NCI-H1092 treated with DMSO at 0.1 percent for 48 hours (cell line): ENCODE measurements around the gene RUFY4.
"Not testable (repeated sequence)": the region's sequence is repeated elsewhere in the genome, so short reads cannot be mapped to it uniquely, and the experiment has no call there.

Source experiments
- DNase-seq: peaks from one replicate; lab custom pipeline; 2025; lab: John Stamatoyannopoulos, UW

Gene RUFY4

DNA sequence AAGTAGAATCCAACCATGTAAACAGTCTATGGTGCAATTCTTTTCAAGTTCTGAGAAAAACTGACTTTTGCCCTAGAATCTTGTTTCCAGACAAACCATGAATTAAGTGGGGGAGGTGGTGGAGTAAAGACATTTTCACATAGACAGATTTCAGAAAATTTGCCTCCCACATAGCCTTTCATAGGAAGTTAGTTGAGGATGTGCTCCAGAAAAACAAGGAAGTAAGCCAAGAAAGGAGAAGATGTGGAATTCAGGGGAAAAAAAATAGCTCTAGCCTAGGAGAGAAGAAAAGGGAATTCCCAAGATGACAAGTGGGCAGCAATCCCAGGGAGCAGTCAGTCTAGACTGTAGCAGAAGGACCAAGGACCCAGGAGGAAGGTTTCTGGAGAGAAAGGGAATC is 17.4 kb downstream of the RUFY4 start:
- DNase-seq: no peak

DNA sequence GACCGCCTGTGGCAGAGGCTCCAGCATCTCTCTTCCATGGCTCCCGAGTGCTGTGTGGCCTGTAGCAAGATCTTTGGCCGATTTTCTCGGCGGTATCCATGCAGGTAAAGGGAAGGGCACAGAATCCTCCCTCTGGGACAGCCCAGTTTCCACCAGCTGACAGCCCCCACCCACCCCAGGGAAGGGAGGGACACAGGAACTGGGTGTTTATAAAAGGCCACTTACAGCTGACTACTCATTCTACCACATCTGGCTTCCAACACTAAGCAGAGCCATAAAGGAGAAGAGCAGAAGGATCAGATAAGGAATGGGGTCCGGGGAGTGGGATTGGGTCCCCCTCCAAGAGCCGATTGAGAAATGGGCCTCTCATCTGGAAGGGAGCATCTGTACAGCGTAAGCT is 20.2 kb downstream of the RUFY4 start:
- DNase-seq: no peak

DNA sequence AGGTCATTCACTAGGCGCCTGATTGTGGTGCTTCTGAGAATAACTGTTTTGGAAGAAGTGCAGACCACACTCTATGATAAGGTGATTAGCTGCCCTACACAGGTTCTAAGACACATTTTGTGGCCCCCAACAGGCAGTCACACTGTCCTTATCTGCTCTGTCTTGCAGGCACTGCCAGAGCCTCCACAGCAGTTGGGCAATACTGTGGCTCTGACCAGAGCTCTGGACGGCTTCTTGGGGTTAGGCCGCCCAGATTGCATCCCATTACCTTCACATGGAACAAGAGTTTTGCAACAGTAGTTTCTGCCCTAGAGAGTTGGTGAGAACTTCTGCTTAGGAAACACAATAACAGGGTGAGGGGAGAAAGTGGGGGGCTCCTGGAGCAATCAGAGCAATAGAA is 22.7 kb downstream of the RUFY4 start:
- no peak for DNase-seq

DNA sequence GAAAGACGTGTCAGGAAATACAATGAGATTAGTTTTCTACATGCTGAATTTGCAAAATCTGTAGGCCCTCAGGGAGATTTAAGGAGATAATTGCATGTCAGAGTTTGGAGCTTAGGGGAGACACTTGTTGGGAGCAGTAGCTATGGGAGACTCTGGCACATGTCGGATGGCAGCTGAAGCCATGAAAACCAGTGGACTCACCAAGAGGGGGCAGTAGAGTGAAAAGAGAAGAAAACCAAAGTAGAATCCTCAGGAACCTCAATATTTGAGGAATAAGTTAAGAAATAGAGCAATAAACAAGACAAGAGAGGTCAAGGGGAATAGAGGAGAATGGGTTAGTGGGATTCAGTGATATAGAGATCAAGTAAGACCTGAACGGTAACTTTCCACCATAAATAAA is 24.8 kb downstream of the RUFY4 start:
- DNase-seq: no peak

DNA sequence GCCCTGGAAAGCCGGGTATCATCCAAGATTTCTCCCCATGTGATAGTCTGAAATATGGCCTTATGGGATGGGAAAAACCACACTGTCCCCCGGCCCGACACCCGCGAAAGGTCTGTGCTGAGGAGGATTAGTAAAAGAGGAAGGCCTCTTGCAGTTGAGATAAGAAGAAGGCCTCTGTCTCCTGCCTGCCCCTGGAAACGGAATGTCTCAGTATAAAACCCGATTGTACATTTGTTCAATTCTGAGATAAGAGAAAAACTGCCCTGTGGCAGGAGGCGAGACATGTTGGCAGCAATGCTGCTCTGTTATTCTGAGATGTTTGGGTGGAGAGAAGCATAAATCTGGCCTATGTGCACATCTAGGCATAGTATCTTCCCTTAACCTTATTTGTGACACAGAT is 26.8 kb downstream of the RUFY4 start:
- DNase-seq: no peak

DNA sequence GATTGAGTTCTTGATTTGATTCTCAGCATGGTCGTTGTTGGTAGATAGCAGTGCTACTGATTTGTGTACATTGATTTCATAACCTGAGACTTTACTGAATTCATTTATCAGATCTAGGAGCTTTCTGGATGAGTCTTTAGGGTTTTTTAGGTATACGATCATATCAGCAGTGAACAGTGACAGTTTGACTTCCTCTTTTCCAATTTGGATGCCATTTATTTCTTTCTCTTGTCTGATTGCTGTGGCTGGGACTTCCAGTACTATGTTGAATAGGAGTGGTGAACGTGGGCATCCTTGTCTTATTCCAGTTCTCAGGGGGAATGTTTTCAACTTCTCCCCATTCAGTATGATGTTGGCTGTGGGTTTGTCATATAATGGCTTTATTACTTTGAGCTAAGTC is 28.9 kb downstream of the RUFY4 start:
- DNase-seq: no peak

DNA sequence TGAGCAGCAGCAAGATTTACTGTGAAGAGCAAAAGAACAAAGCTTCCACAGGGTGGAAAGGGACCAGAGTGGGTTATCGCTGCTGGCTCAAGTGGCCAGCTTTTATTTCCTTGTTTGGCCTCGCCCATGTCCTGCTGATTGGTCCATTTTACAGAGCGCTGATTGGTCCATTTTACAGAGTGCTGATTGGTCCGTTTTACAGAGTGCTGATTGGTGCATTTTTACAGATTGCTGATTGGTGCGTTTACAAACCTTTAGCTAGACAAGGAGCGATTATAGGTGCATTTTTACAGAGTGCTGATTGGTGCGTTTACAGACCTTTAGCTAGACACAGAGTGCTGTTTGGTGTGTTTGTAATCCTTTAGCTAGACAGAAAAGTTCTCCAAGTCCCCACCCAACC is 39.8 kb downstream of the RUFY4 start:
- not testable (repeated sequence) for DNase-seq

DNA sequence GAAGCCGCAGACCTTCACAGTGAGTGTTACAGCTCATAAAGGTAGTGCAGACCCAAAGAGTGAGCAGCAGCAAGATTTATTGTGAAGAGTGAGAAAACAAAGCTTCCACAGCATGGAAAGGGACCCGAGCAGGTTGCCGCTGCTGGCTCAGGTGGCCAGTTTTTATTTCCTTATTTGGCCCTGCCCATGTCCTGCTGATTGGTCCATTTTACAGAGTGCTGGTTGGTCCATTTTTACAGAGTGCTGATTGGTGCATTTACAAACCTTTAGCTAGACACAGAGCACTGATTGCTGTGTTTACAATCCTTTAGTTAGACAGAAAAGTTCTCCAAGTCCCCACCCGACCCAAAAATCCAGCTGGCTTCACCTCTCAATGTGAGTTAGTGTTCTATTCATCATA is 52.7 kb downstream of the RUFY4 start:
- not testable (repeated sequence) for DNase-seq

DNA sequence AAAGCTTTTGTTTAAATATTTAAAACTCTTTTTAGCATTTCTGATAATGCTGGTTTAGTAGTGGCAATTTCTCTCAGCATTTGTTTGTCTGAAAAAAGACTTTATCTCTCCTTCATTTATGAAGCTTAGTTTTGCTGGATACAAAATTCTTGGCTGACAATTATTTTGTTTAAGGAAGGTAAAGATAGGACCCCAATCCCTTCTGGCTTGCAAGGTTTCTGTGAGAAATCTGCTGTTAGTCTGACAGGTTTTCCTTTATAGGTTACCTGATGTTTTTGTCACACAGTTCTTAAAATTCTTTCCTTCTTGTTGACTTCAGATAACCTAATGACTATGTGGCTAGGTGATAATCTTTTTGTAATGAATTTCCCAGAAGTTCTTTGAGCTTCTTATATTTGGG is 53.2 kb downstream of the RUFY4 start:
- not testable (repeated sequence) for DNase-seq

DNA sequence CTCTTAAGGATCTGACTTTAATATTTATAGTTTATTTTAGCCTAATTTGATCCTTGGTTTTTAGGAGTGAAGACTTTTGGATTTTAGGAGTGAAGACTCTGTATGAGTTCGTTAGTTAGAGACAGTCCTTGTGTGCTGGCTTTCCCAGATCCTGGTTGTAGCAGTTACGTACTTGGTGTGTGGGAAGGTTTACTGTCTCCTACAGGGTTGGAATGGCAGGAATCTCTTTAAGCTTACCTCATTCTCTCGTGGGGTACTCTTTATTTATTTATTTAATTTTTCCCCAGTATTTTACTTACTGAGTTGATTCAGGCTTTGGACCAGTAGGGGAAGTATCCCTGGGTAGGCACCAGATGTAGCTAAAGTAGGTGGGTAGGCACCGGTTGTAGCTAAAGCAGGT is 54.9 kb downstream of the RUFY4 start:
- no peak for DNase-seq

DNA sequence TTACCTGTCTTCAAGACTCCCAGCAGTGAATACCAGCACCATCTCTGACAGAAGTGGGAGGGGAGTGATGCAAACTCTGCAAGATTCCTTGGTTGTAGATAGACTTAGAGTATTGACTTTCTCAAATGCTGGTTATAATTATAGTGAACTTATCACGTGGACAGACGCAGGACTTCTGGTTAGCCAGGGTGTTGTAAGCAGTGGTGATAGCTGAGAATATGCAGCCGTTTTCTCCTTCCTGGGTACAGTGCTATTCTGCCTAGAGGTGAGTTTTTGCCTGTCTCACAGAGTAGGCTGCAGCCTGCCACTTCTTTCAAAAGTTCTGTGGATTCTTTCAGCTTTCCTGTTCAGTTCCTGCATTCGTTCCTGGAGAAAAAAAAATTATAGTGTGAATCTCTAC is 56.0 kb downstream of the RUFY4 start:
- no peak for DNase-seq

DNA sequence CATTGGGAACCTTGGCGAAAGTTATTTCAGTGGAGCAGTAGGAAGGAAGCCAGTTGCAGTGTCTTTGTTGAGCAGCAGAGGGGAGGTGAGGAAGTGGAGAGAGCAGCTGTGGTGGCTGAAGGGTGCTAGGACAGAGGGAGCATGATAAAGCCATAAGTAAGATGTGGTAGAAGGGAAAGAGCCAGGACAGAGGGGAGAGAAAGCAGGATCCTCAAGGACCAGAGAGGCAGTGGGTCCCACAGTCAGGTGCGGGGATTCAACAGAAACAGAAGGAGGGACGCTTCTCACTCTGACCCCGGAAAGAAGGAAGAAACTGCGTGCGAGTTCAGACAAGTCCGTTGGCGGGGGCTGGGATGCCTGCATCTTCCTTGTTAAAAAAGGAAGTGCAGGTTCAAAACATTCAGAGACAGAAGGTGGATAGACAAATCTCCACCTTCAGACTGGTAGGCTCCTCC is 56.6 kb downstream of the RUFY4 start, which contains the start of gene CXCR2:
Gene CXCR2 (plus strand): TSS at position 403 of the 455 bp plus-strand sequence. CDS start 8,774 bp downstream, outside the sequence.
- DNase-seq: no peak

DNA sequence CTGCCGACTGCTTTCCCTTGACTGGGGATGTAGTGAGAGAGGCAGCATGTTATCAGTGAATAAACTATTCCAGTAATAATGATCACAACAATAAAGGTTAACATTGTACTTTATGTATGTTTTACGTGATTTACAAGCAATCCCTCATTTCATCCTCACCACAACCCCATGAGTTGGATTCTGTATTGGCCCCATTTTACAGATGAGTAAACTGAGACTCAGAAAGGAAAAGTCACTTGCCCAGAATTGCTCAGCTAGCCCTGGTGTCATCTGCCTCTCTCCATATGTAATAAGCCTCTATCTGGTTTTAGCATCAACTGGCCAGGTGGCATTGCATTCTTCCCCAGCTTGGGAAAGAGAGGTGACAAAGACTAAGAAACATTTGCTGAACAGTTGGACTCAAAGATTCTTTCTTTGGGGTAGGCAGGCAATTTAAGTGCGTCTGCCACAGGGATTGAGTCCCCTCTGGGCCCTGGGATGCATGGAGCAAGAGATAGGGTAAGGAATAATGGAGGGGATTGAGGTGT is 58.9 kb downstream of the RUFY4 start:
- DNase-seq: no peak

DNA sequence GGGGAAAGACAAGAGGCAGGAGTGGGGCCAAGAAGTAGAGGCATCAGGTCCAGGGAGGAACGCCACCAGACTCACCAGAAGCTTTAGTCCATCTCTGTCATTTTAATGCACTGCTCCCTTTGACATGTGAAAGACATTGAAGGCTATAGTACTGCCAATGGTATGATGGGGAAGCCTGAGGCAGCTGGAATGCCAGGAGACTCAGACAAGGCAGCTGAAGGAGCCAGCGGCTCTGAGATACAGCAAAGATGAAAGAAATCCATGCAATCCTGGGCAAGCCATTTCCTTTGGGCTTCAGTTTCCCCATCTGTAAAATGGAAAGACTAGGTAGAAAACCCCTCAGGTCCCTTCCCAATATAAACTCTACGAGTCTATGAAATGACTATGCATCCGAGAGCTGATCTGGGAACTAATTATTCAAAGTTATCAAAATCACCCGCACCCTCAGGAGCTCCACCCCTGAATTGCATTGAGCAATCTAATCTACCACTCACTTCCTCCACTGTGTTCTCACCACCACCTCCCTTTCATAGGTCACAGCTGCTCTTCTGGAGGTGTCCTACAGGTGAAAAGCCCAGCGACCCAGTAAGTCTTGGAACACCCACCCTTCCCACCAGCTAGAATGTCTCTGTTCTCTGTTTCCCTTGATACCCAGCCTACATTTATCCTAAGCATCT is 59.9 kb downstream of the RUFY4 start:
- no peak for DNase-seq

DNA sequence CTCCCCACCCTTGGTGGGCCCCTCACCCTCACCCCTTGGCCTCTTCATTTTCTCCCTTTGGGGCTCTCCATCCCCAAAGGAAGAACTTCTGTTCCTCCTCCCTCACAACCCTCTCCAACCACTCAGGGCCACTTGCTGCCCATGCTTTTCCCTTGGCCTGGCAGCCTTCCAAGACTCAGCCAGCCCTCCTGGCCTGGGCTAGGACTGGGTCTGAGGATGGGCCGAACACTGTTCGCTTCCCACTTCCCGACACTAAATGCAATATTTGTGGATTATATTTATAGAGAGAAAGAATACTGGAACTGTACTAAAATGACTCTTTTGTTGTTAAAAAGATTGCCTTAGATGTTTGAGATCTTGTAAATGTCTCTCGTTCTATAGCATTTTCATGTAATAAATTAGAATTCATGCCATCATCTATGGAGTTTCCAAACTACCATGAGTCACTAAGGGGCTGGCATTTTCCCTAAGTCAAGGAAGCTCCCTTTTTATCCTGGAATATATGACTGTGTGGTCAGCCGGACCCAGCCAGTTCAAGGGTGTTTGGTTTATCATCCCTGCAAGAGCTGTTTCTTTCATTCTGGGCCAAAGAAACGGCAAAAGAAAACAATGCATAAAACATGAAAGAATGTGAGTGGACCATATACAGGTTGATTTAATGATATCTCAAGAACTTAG is 60.5 kb downstream of the RUFY4 start:
- no peak for DNase-seq

DNA sequence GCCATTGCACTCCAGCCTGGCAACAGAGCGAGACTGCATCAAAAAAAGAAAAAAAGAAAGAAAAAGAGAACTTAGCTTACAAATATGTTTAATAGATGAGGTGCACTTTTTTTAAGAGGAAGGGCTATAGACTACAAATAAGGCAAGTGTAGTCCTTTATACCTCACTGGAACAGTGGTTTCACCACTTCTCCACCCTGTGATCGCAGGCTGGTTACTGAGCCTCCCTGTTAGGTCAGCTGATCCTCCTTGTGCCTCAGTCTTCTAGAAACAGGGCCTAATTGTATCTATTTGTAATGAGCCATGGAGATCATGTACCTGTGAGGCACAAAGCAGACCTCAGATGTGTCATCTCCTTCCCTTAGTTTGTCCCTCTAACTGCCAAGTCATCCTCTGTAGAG is 61.3 kb downstream of the RUFY4 start:
- no peak for DNase-seq

DNA sequence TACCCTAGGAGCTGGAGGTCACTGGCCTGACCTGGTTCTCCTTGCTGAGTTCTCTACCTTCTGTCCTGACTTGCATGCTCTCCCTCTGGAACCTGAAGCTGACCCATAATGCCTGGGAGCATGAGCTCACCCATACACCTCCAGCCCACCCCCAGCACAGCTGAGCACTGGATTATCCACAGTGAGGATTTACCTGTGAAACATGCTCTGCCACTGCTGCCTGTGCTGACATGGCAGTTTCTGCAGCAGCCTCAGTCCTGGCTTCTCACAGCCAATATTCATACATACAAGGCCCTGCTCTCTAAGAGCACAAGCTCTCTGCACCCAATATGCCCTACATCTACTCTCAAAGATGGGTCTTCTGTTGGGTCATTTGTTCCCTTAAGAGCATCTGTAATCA is 61.8 kb downstream of the RUFY4 start:
- DNase-seq: no peak

DNA sequence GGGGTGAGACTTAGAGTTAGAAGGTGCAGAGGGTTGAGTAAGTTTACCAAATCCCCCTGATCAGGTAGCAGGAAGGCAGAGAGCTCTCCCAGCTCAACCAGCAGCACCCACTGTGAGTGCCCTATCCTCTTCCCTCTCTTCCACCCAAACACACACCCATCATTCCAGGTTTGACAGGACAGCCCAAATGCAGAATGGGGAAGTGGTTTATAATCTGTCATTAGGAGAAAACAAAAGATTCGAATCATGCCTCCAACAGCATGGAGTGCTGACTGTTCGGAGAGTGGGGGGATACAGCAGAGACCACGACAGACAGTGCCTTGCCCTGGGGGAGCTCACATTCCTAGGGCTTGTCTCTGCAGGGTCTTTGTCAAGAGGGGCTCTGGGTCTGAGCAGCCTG is 68.5 kb downstream of the RUFY4 start:
- DNase-seq: no peak

DNA sequence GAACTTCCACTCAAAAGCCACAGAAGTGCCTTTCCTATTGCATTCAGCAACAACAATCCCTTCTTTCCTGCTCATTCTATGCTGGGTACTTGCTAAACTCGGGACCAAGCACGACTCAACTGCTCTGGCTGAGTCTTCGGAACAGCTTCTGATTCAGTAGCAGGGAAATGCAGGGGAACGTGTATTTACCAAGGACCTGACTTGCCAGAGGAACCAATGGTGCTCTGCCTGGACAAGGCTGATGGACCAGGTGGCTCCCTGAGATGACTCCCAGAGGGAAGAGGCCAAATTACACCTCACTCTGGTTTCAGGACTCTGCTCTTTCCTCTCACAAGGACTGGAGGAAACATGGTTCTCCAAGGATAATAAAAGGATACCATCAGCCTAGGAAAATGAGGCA is 69.0 kb downstream of the RUFY4 start:
- no peak for DNase-seq
